Measurements from ENCODE around the gene GNPDA1.

- TF ChIP-seq, protein P1, sequence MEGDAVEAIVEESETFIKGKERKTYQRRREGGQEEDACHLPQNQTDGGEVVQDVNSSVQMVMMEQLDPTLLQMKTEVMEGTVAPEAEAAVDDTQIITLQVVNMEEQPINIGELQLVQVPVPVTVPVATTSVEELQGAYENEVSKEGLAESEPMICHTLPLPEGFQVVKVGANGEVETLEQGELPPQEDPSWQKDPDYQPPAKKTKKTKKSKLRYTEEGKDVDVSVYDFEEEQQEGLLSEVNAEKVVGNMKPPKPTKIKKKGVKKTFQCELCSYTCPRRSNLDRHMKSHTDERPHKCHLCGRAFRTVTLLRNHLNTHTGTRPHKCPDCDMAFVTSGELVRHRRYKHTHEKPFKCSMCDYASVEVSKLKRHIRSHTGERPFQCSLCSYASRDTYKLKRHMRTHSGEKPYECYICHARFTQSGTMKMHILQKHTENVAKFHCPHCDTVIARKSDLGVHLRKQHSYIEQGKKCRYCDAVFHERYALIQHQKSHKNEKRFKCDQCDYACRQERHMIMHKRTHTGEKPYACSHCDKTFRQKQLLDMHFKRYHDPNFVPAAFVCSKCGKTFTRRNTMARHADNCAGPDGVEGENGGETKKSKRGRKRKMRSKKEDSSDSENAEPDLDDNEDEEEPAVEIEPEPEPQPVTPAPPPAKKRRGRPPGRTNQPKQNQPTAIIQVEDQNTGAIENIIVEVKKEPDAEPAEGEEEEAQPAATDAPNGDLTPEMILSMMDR (IDR thresholded peaks at IDR 0.05) = no peak
- TF ChIP-seq POLR2A (IDR thresholded peaks at IDR 0.05) = no peak
Observed at GRCh38 chr5:142016556-142016955, 3.7 kb upstream of the GNPDA1 start.
